HL-60 (cell line): ENCODE data around the gene RGSL1.

Experiments
- DNase-seq, 2 experiments: peaks; one replicate each; pipeline ENCODE4 v3.0.0-alpha.2; 2010 to 2020; ENCODE audit warnings: low read depth in 1 of 2, low spot score in 1 of 2
- H3K27ac ChIP-seq: fragments of 250-450 bp; sonication (Bioruptor Pico); replicated peaks from 2 replicates; pipeline ENCODE4 v1.5.1; 2020; ENCODE audit warnings: mild to moderate bottlenecking, moderate library complexity
- H3K27me3 ChIP-seq: fragments of 250-450 bp; sonication (Bioruptor Pico); 2 replicates; pipeline ENCODE4 v1.5.1; 2021; ENCODE audit warnings: mild to moderate bottlenecking, moderate library complexity; ENCODE audit not compliant: insufficient read depth, poor library complexity, severe bottlenecking
- H3K4me3 ChIP-seq: replicated peaks from 2 replicates; pipeline ENCODE4 v1.5.1; 2011; ENCODE audit warnings: mild to moderate bottlenecking, control low read depth, low read length; ENCODE audit not compliant: insufficient read depth
- CTCF ChIP-seq: IDR thresholded peaks from one replicate; pipeline ENCODE4 v1.5.1; 2011; ENCODE audit warnings: low read length, control low read depth, inconsistent platforms; ENCODE audit not compliant: insufficient read depth
- GABPA ChIP-seq: IDR thresholded peaks from 2 replicates; pipeline ENCODE4 v1.6.1; 2012; ENCODE audit warnings: low read depth
- POLR2AphosphoS5 ChIP-seq: IDR thresholded peaks from 2 replicates; pipeline ENCODE4 v1.6.1; 2012; ENCODE audit warnings: low read depth
- REST ChIP-seq: IDR thresholded peaks from 2 replicates; pipeline ENCODE4 v1.6.1; 2012; ENCODE audit warnings: low read depth; ENCODE audit not compliant: insufficient replicate concordance
- SPI1 ChIP-seq: IDR thresholded peaks from 2 replicates; pipeline ENCODE4 v1.6.1; 2012; ENCODE audit warnings: low read depth, mild to moderate bottlenecking, borderline replicate concordance

Gene RGSL1

GRCh38 chr1:182564406-182565004 lies 114.6 kb downstream of the RGSL1 start:
- TF ChIP-seq SPI1 (no peak), POLR2AphosphoS5 (no peak)
- Histone ChIP-seq H3K27me3 (no peaks in the 10 kb centered on the region), H3K4me3 (no peak overlapping the region)

GRCh38 chr1:182565537-182565936 lies 115.6 kb downstream of the RGSL1 start:
- Histone ChIP-seq H3K4me3 (no peak overlapping the region), H3K27ac (no peak overlapping the region), H3K27me3 (no peaks in the 10 kb centered on the region)
- DNase-seq, result no peak
- TF ChIP-seq SPI1 (no peak), REST (no peak), POLR2AphosphoS5 (no peak), GABPA (no peak), CTCF (no peak)

More at GRCh38 chr1:182564406-182565004, 114.6 kb downstream of the RGSL1 start:
- no peak overlapping the region for H3K27ac ChIP-seq
- DNase-seq, result no peak

- TF ChIP-seq CTCF, result no peak
- TF ChIP-seq POLR2AphosphoS5, result no peak
- no peak for TF ChIP-seq GABPA
- no peak for TF ChIP-seq REST
- TF ChIP-seq SPI1, result no peak
- DNase-seq, result no peak
- Histone ChIP-seq H3K27ac (no peak overlapping the region), H3K4me3 (no peak overlapping the region), H3K27me3 (no peaks in the 10 kb centered on the region)
Measured at GRCh38 chr1:182567629-182568028, 117.7 kb downstream of the RGSL1 start.

- Histone ChIP-seq H3K27ac (no peak overlapping the region), H3K27me3 (no peaks in the 10 kb centered on the region), H3K4me3 (no peak overlapping the region)
- no peak for TF ChIP-seq REST
- no peak for TF ChIP-seq POLR2AphosphoS5
- no peak for TF ChIP-seq SPI1
- TF ChIP-seq CTCF, result no peak
- TF ChIP-seq GABPA, result no peak
- no peak for DNase-seq
Measured at GRCh38 chr1:182568647-182569284, 118.8 kb downstream of the RGSL1 start.
